IMR-90 (cell line): ENCODE measurements around the gene FUT9.

ENCODE experiments used
- CEBPB ChIP-seq: IDR thresholded peaks from 2 replicates; pipeline ENCODE4 v1.6.1; 2012; ENCODE audit warnings: low read depth, low read length, improper control_type of control experiment
- FOS ChIP-seq: fragments of 150-350 bp; IDR thresholded peaks from 2 replicates; pipeline ENCODE4 v1.6.1; 2016; ENCODE audit warnings: low read depth, low read length
- MAFK ChIP-seq: IDR thresholded peaks from 2 replicates; pipeline ENCODE4 v1.6.1; 2012; ENCODE audit warnings: low read depth, low read length, improper control_type of control experiment
- POLR2A ChIP-seq: IDR thresholded peaks from 2 replicates; pipeline ENCODE4 v1.6.1; 2012; ENCODE audit warnings: mild to moderate bottlenecking, low read depth, low read length
- RAD21 ChIP-seq: IDR thresholded peaks from 2 replicates; pipeline ENCODE4 v1.6.1; 2012; ENCODE audit warnings: low read length, improper control_type of control experiment
- RCOR1 ChIP-seq: IDR thresholded peaks from 2 replicates; pipeline ENCODE4 v1.6.1; 2012; ENCODE audit warnings: mild to moderate bottlenecking, low read length, improper control_type of control experiment; ENCODE audit not compliant: insufficient replicate concordance
- TF ChIP-seq, protein P1 (sequence below): conservative IDR thresholded peaks from 2 replicates; pipeline ENCODE4 v1.5.1; 2012; ENCODE audit warnings: mild to moderate bottlenecking, low read depth, low read length, improper control_type of control experiment

DNA sequence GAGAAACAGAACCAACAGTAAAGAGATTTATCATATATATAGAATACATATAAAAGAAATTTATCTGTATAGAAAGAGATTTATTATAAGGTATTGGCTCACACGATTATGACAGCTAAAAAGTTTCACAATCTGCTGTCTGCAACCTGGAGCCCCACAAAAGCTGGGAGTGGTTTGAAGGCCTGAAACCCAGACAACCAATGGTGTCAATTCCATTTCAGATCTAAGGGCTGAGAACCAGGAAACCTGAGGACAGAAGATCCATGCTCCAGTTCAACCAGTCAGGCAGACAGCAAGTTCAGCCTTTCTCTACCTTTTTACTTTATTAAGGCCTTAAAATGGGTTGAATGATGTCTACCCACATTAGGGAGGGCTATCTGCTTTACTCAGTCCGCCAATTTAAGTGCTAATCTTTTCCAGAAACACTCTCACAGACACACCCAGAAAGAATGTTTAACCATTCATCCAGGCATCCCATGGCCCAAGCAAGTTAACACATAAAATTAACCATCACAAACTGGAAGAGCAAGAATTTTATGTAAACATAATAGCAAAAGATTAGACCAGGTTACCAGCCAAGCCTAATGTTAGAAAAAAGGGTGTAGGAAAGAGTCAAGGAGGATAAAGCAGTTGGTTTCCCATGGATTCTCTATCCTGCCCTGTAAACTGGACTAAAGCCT, 170.9 kb downstream of the FUT9 start:
- TF ChIP-seq, protein P1, sequence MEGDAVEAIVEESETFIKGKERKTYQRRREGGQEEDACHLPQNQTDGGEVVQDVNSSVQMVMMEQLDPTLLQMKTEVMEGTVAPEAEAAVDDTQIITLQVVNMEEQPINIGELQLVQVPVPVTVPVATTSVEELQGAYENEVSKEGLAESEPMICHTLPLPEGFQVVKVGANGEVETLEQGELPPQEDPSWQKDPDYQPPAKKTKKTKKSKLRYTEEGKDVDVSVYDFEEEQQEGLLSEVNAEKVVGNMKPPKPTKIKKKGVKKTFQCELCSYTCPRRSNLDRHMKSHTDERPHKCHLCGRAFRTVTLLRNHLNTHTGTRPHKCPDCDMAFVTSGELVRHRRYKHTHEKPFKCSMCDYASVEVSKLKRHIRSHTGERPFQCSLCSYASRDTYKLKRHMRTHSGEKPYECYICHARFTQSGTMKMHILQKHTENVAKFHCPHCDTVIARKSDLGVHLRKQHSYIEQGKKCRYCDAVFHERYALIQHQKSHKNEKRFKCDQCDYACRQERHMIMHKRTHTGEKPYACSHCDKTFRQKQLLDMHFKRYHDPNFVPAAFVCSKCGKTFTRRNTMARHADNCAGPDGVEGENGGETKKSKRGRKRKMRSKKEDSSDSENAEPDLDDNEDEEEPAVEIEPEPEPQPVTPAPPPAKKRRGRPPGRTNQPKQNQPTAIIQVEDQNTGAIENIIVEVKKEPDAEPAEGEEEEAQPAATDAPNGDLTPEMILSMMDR, result no peak
- TF ChIP-seq POLR2A (no peak), RAD21 (no peak), FOS (no peak), MAFK (no peak), RCOR1 (no peak), CEBPB (no peak)
